Measurements from ENCODE around the gene CNIH3.

Gene CNIH3

GRCh38 chr1:224757508-224757907, 141.4 kb downstream of the CNIH3 start:
- no peak for TF ChIP-seq CTCF (IDR thresholded peaks at IDR 0.05; ENCODE audit: insufficient read depth, low read depth, low read length, missing control alignments)
- DNase-seq (ENCODE audit: low read depth) = no peak
- H3K4me3 ChIP-seq (ENCODE audit: low read length) = no peak overlapping the region

- no peak for TF ChIP-seq CTCF (IDR thresholded peaks at IDR 0.05; ENCODE audit: insufficient read depth, low read depth, low read length, missing control alignments)
- no peak for DNase-seq (ENCODE audit: low read depth)
- H3K4me3 ChIP-seq (ENCODE audit: low read length) = no peak overlapping the region
These were observed 143.0 kb downstream of the CNIH3 start for GRCh38 chr1:224759135-224759534.

GRCh38 chr1:224759681-224760091, 143.6 kb downstream of the CNIH3 start:
- TF ChIP-seq CTCF (IDR thresholded peaks at IDR 0.05; ENCODE audit: insufficient read depth, low read depth, low read length, missing control alignments) = no peak
- no peak for DNase-seq (ENCODE audit: low read depth)
- H3K4me3 ChIP-seq (ENCODE audit: low read length) = no peak overlapping the region

- no peak for DNase-seq (ENCODE audit: low read depth)
- no peak for TF ChIP-seq CTCF (IDR thresholded peaks at IDR 0.05; ENCODE audit: insufficient read depth, low read depth, low read length, missing control alignments)
These were observed 144.0 kb downstream of the CNIH3 start for GRCh38 chr1:224760163-224760562.

GRCh38 chr1:224761245-224761644, 145.1 kb downstream of the CNIH3 start:
- H3K4me3 ChIP-seq (ENCODE audit: low read length) = no peak overlapping the region
- no peak for TF ChIP-seq CTCF (IDR thresholded peaks at IDR 0.05; ENCODE audit: insufficient read depth, low read depth, low read length, missing control alignments)
- no peak for DNase-seq (ENCODE audit: low read depth)

More at GRCh38 chr1:224760163-224760562, 144.0 kb downstream of the CNIH3 start:
- H3K4me3 ChIP-seq (ENCODE audit: low read length) = no peak overlapping the region

- TF ChIP-seq CTCF (IDR thresholded peaks at IDR 0.05; ENCODE audit: insufficient read depth, low read depth, low read length, missing control alignments) = no peak
These were observed 145.9 kb downstream of the CNIH3 start for GRCh38 chr1:224762046-224762445.

GRCh38 chr1:224762701-224763100, 146.6 kb downstream of the CNIH3 start:
- no peak overlapping the region for H3K4me3 ChIP-seq (ENCODE audit: low read length)
- no peak for TF ChIP-seq CTCF (IDR thresholded peaks at IDR 0.05; ENCODE audit: insufficient read depth, low read depth, low read length, missing control alignments)
- DNase-seq (ENCODE audit: low read depth) = no peak

More at GRCh38 chr1:224762046-224762445, 145.9 kb downstream of the CNIH3 start:
- H3K4me3 ChIP-seq (ENCODE audit: low read length) = no peak overlapping the region
- no peak for DNase-seq (ENCODE audit: low read depth)

All from epithelial cell of esophagus (primary cell).